Tibial nerve (tissue), 4 donors: ENCODE results near the gene NAB2. TPM values are rescaled to one million over a fixed set of nuclear protein-coding genes. Genes with fewer than 3 reads are reported as not detected.

Experiments
- DNase-seq, 2 donors: peaks; one replicate each; pipeline ENCODE4 v3.0.0-alpha.2; 2019; ENCODE audit warnings: low spot score in 2 of 2
- H3K27ac ChIP-seq, 4 donors: fragments of 200-600 bp; sonication (generic) in 3 of 4; one replicate each; pipeline ENCODE4 v1.5.1; 2017 to 2019; ENCODE audit warnings: mild to moderate bottlenecking in 1 of 4
- H3K27me3 ChIP-seq, 2 donors: fragments of 200-600 bp; sonication (generic) in 1 of 2; one replicate each; pipeline versions ENCODE4 v1.5.1 to v1.6.0; 2017 to 2019
- H3K36me3 ChIP-seq, 3 donors: fragments of 200-600 bp; sonication (generic); one replicate each; pipeline ENCODE4 v1.5.1; 2018 to 2019
- H3K4me1 ChIP-seq, 4 donors: fragments of 200-600 bp; sonication (generic) in 3 of 4; one replicate each; pipeline ENCODE4 v1.5.1; 2017 to 2019
- H3K4me3 ChIP-seq, 4 donors: fragments of 200-600 bp; sonication (generic) in 3 of 4; one replicate each; pipeline ENCODE4 v1.5.1; 2017 to 2019; ENCODE audit warnings: mild to moderate bottlenecking in 1 of 4, moderate library complexity in 1 of 4
- H3K9me3 ChIP-seq, 4 donors: fragments of 200-600 bp; sonication (generic) in 3 of 4; one replicate each; pipeline ENCODE4 v1.5.1; 2017 to 2019
- CTCF ChIP-seq, 5 experiments: fragments of 200-600 bp in 3 of 5; fragments of 450-650 bp in 2 of 5; sonication (generic) in 3 of 5; IDR thresholded peaks; one replicate each; pipeline ENCODE4 v1.5.1; 2016 to 2019; ENCODE audit warnings: antibody characterized with exemption in 5 of 5, mild to moderate bottlenecking in 3 of 5, moderate library complexity in 2 of 5
- EP300 ChIP-seq, 2 donors: sonication (generic); formaldehyde crosslinking; IDR thresholded peaks; one replicate each; pipeline ENCODE4 v1.6.1; 2017; ENCODE audit warnings: antibody characterized with exemption in 2 of 2, mild to moderate bottlenecking in 1 of 2
- POLR2A ChIP-seq, 2 donors: fragments of 450-650 bp; IDR thresholded peaks; one replicate each; pipeline ENCODE4 v1.6.1; 2017; ENCODE audit warnings: antibody characterized with exemption in 2 of 2, mild to moderate bottlenecking in 2 of 2, moderate library complexity in 2 of 2
- WGBS, 2 donors: methylation state at CpG; one replicate each; pipeline ENCODE4 v1.1.5; 2018; 5-methylcytosine and 5-hydroxymethylcytosine counted together
- total RNA-seq, 4 donors: library from RNA; depleted of rRNA; stranded (reverse); fragments of >200 nt; gene quantifications; one replicate each; pipeline ENCODE4 v1.1.0, GENCODE V29; 2016

NAB2 gene
- total RNA-seq, 4 donors from 2014 or later: 29.3 to 42.2 (median 38.6) TPM

GRCh38 chr12:57097554-57097835 lies 8.6 kb downstream of the NAB2 start:
- peaks cover 0 to 43% (median 24%) of the 10 kb centered on the region in 4 donors for H3K4me1 ChIP-seq
- WGBS, 2 donors: 83 to 85% methylated on average over 8 of the region's 8 CpGs
- no peaks in the 10 kb centered on the region for H3K9me3 ChIP-seq
- no peaks in the 10 kb centered on the region for H3K27me3 ChIP-seq
- no peak overlapping the region for H3K4me3 ChIP-seq
- TF ChIP-seq EP300 (IDR thresholded peaks at IDR 0.05) (no peak), POLR2A (IDR thresholded peaks at IDR 0.05) (no peak), CTCF (IDR thresholded peaks at IDR 0.05) (no peak)
- peak overlapping the region in 2 of 4 donors; percentile 99 for H3K27ac ChIP-seq
- DNase-seq: no peak
- H3K36me3 ChIP-seq: peaks cover 0 to 91% (median 16%) of the 10 kb centered on the region in 3 donors

- TF ChIP-seq EP300 (IDR thresholded peaks at IDR 0.05): no peak
- no peak for TF ChIP-seq POLR2A (IDR thresholded peaks at IDR 0.05)
- TF ChIP-seq CTCF (IDR thresholded peaks at IDR 0.05): no peak
- Histone ChIP-seq H3K4me3 (no peak overlapping the region), H3K9me3 (no peaks in the 10 kb centered on the region), H3K27ac (peak overlapping the region in 1 of 4 donors; percentile 99), H3K27me3 (no peaks in the 10 kb centered on the region), H3K36me3 (peaks cover 0 to 89% (median 19%) of the 10 kb centered on the region in 3 donors), H3K4me1 (peaks cover 0 to 35% (median 13%) of the 10 kb centered on the region in 4 donors)
- 60 to 71% methylated on average over 1 of the region's 1 CpG for WGBS, 2 donors
- DNase-seq: no peak
These were observed 9.6 kb downstream of the NAB2 start for GRCh38 chr12:57098546-57098945.

GRCh38 chr12:57099047-57099714 lies 10.3 kb downstream of the NAB2 start:
- peak overlapping the region in 2 of 4 donors; percentile 24 to 99 for H3K27ac ChIP-seq
- H3K27me3 ChIP-seq: no peaks in the 10 kb centered on the region
- peaks cover 0 to 29% (median 7%) of the 10 kb centered on the region in 4 donors for H3K4me1 ChIP-seq
- 72 to 83% methylated on average over 11 of the region's 11 CpGs for WGBS, 2 donors
- no peak overlapping the region for H3K4me3 ChIP-seq
- H3K9me3 ChIP-seq: no peaks in the 10 kb centered on the region
- DNase-seq: no peak
- peaks cover 0 to 95% (median 22%) of the 10 kb centered on the region in 3 donors for H3K36me3 ChIP-seq
- TF ChIP-seq EP300 (IDR thresholded peaks at IDR 0.05) (no peak), CTCF (IDR thresholded peaks at IDR 0.05) (no peak), POLR2A (IDR thresholded peaks at IDR 0.05) (no peak)

GRCh38 chr12:57099766-57100165 lies 10.9 kb downstream of the NAB2 start:
- Histone ChIP-seq H3K36me3 (peaks cover 0 to 96% (median 26%) of the 10 kb centered on the region in 3 donors), H3K27me3 (no peaks in the 10 kb centered on the region), H3K4me3 (no peak overlapping the region), H3K27ac (peak overlapping the region in 2 of 4 donors; percentile 24 to 37), H3K4me1 (peaks cover 0 to 23% (median 2%) of the 10 kb centered on the region in 4 donors), H3K9me3 (no peaks in the 10 kb centered on the region)
- no peak for DNase-seq
- TF ChIP-seq CTCF (IDR thresholded peaks at IDR 0.05) (no peak), POLR2A (IDR thresholded peaks at IDR 0.05) (no peak), EP300 (IDR thresholded peaks at IDR 0.05) (no peak)
- WGBS, 2 donors: 80 to 84% methylated on average over 12 of the region's 12 CpGs

- peaks cover 7 to 96% (median 34%) of the 10 kb centered on the region in 3 donors for H3K36me3 ChIP-seq
- H3K4me3 ChIP-seq: no peak overlapping the region
- DNase-seq: no peak
- no peaks in the 10 kb centered on the region for H3K27me3 ChIP-seq
- peaks cover 0 to 15% (median 2%) of the 10 kb centered on the region in 4 donors for H3K4me1 ChIP-seq
- 59 to 65% methylated on average over 15 of the region's 15 CpGs for WGBS, 2 donors
- no peaks in the 10 kb centered on the region for H3K9me3 ChIP-seq
- TF ChIP-seq EP300 (IDR thresholded peaks at IDR 0.05): no peak
- no peak for TF ChIP-seq CTCF (IDR thresholded peaks at IDR 0.05)
- TF ChIP-seq POLR2A (IDR thresholded peaks at IDR 0.05): no peak
- peak overlapping the region in 3 of 4 donors; percentile 6 to 57 (median 34) for H3K27ac ChIP-seq
These were observed 13.2 kb downstream of the NAB2 start for GRCh38 chr12:57101892-57102695.
